ENCODE measurements around the gene ODF4.

ODF4 gene

DNA sequence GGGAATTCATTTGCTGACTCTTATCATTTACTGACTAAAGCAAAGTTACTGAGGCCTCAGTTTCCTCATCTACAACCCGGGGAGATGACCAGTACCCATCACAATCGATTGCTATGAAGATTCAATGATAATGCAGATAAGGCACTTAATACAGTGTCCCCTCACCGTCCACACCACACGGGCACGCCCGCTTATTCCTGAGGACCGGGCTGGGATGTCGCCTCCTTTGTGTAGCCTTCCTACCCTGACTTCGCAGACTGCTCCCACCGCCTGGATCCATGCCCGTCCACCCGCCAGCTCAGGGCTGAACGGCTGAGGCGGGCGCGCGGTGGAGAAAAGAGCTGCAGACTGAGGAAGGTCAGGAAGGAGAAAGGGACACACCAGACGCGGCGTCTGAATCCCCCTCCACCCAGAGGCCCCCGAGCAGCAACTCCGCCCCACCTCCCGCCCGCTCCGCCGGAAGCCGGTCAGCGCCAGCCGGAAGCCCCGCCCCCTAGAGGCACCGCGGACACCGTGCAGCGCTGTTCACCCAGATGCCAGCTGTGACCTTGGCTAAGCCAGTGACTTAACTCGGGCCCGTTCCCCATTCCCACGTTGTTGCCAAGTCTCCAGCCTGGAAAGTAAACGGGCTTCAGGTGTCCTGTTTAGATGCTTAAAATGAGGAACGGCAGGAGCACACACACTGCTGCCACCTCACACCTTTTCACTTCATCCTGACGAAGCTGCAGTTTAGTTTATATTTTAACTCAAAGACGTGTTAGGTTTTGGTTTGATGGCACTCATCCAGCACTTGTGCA, 36.8 kb downstream of the ODF4 start, which contains the start of gene KRABD2:
KRABD2 (minus strand) TSS at position 434 of the 797 bp plus-strand sequence.
- POLR2A ChIA-PET = interaction anchor here (0.6 to 2.6 kb wide), 20 partner anchors 8 to 409 kb away, joined by 3 to 13 read pairs (median 4); partner anchors contain the start of genes AURKB, CTC1, NDEL1 and PFAS
- CTCF ChIA-PET = interaction anchor here (0.5 to 2.9 kb wide), 23 partner anchors 9 to 1699 kb away, joined by 3 to 9 read pairs (median 4); no protein-coding TSS in a partner anchor
- peak within 1 kb of the TSS; percentile 69 for H3K4me3 ChIP-seq (ENCODE audit: low read depth, low read length)
- no peaks in the 10 kb centered on the region for H3K9me3 ChIP-seq (ENCODE audit: control insufficient read depth, insufficient read depth, low read depth, low read length)
- peak within 1 kb of the TSS; percentile 90 for H3K27ac ChIP-seq (ENCODE audit: extremely low read depth, low read depth, low read length)
- H3K4me1 ChIP-seq (ENCODE audit: control insufficient read depth, insufficient read depth, low read length) = peaks cover 16% of the 10 kb centered on the region
- H3K36me3 ChIP-seq (ENCODE audit: control insufficient read depth in 2 of 2, insufficient read depth in 1 of 2, low read length in 2 of 2) = peaks cover 55 to 58% of the 10 kb centered on the region in 2 experiments
- TF ChIP-seq ZNF571 (tag by site-specific recombination; IDR thresholded peaks at IDR 0.05) (no peak), ZNF248 (tag by site-specific recombination; IDR thresholded peaks at IDR 0.05) (no peak), ZFP3 (tag by site-specific recombination; IDR thresholded peaks at IDR 0.05; ENCODE audit: low read depth) (no peak), GLI2 (tag by site-specific recombination; IDR thresholded peaks at IDR 0.05; ENCODE audit: borderline replicate concordance, low read depth) (no peak), ZNF426 (tag by site-specific recombination; IDR thresholded peaks at IDR 0.05) (no peak), GLI4 (tag by site-specific recombination; IDR thresholded peaks at IDR 0.05) (no peak), ZNF473 (tag by site-specific recombination; IDR thresholded peaks at IDR 0.05) (no peak), HOXC10 (CRISPR knock-in tag; IDR thresholded peaks at IDR 0.05) (no peak), ZNF610 (tag by site-specific recombination; IDR thresholded peaks at IDR 0.05; ENCODE audit: borderline replicate concordance) (peak; percentile 20; the same call in 1 of the 2 replicates), ZNF544 (tag by site-specific recombination; IDR thresholded peaks at IDR 0.05) (no peak), ZNF239 (tag by site-specific recombination; IDR thresholded peaks at IDR 0.05) (no peak), ZNF24 (tag by site-specific recombination; IDR thresholded peaks at IDR 0.05) (peak; percentile 35), ZNF664 (tag by site-specific recombination; IDR thresholded peaks at IDR 0.05) (no peak), ZFP37 (tag by site-specific recombination; IDR thresholded peaks at IDR 0.05) (peak; percentile 84; the same call in 1 of the 2 replicates), BCL11B (tag by site-specific recombination; IDR thresholded peaks at IDR 0.05; ENCODE audit: low read depth) (peak; percentile 74), ZNF629 (tag by site-specific recombination; IDR thresholded peaks at IDR 0.05) (peak; percentile 66), ZNF514 (tag by site-specific recombination; IDR thresholded peaks at IDR 0.05) (no peak), ZNF266 (tag by site-specific recombination; IDR thresholded peaks at IDR 0.05; ENCODE audit: low read depth) (no peak), ZBTB20 (tag by site-specific recombination; IDR thresholded peaks at IDR 0.05) (peak; percentile 43; the same call in 1 of the 2 replicates)
- TF ChIP-seq, protein P1, sequence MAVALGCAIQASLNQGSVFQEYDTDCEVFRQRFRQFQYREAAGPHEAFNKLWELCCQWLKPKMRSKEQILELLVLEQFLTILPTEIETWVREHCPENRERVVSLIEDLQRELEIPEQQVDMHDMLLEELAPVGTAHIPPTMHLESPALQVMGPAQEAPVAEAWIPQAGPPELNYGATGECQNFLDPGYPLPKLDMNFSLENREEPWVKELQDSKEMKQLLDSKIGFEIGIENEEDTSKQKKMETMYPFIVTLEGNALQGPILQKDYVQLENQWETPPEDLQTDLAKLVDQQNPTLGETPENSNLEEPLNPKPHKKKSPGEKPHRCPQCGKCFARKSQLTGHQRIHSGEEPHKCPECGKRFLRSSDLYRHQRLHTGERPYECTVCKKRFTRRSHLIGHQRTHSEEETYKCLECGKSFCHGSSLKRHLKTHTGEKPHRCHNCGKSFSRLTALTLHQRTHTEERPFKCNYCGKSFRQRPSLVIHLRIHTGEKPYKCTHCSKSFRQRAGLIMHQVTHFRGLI (tag by site-specific recombination; IDR thresholded peaks at IDR 0.05) = peak; percentile 39; the same call in 1 of the 2 replicates
- TF ChIP-seq, protein P2, sequence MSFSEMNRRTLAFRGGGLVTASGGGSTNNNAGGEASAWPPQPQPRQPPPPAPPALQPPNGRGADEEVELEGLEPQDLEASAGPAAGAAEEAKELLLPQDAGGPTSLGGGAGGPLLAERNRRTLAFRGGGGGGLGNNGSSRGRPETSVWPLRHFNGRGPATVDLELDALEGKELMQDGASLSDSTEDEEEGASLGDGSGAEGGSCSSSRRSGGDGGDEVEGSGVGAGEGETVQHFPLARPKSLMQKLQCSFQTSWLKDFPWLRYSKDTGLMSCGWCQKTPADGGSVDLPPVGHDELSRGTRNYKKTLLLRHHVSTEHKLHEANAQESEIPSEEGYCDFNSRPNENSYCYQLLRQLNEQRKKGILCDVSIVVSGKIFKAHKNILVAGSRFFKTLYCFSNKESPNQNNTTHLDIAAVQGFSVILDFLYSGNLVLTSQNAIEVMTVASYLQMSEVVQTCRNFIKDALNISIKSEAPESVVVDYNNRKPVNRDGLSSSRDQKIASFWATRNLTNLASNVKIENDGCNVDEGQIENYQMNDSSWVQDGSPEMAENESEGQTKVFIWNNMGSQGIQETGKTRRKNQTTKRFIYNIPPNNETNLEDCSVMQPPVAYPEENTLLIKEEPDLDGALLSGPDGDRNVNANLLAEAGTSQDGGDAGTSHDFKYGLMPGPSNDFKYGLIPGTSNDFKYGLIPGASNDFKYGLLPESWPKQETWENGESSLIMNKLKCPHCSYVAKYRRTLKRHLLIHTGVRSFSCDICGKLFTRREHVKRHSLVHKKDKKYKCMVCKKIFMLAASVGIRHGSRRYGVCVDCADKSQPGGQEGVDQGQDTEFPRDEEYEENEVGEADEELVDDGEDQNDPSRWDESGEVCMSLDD (tag by site-specific recombination; IDR thresholded peaks at IDR 0.05) = no peak
- TF ChIP-seq, protein P3, sequence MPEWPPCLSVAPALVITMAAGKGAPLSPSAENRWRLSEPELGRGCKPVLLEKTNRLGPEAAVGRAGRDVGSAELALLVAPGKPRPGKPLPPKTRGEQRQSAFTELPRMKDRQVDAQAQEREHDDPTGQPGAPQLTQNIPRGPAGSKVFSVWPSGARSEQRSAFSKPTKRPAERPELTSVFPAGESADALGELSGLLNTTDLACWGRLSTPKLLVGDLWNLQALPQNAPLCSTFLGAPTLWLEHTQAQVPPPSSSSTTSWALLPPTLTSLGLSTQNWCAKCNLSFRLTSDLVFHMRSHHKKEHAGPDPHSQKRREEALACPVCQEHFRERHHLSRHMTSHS (tag by site-specific recombination; IDR thresholded peaks at IDR 0.05) = no peak
- TF ChIP-seq, protein P4, sequence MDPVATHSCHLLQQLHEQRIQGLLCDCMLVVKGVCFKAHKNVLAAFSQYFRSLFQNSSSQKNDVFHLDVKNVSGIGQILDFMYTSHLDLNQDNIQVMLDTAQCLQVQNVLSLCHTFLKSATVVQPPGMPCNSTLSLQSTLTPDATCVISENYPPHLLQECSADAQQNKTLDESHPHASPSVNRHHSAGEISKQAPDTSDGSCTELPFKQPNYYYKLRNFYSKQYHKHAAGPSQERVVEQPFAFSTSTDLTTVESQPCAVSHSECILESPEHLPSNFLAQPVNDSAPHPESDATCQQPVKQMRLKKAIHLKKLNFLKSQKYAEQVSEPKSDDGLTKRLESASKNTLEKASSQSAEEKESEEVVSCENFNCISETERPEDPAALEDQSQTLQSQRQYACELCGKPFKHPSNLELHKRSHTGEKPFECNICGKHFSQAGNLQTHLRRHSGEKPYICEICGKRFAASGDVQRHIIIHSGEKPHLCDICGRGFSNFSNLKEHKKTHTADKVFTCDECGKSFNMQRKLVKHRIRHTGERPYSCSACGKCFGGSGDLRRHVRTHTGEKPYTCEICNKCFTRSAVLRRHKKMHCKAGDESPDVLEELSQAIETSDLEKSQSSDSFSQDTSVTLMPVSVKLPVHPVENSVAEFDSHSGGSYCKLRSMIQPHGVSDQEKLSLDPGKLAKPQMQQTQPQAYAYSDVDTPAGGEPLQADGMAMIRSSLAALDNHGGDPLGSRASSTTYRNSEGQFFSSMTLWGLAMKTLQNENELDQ (tag by site-specific recombination; IDR thresholded peaks at IDR 0.05; ENCODE audit: low read depth) = no peak
- TF ChIP-seq, protein P5, sequence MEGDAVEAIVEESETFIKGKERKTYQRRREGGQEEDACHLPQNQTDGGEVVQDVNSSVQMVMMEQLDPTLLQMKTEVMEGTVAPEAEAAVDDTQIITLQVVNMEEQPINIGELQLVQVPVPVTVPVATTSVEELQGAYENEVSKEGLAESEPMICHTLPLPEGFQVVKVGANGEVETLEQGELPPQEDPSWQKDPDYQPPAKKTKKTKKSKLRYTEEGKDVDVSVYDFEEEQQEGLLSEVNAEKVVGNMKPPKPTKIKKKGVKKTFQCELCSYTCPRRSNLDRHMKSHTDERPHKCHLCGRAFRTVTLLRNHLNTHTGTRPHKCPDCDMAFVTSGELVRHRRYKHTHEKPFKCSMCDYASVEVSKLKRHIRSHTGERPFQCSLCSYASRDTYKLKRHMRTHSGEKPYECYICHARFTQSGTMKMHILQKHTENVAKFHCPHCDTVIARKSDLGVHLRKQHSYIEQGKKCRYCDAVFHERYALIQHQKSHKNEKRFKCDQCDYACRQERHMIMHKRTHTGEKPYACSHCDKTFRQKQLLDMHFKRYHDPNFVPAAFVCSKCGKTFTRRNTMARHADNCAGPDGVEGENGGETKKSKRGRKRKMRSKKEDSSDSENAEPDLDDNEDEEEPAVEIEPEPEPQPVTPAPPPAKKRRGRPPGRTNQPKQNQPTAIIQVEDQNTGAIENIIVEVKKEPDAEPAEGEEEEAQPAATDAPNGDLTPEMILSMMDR (tag by site-specific recombination; IDR thresholded peaks at IDR 0.05) = peak; percentile 96
- TF ChIP-seq, protein P6, sequence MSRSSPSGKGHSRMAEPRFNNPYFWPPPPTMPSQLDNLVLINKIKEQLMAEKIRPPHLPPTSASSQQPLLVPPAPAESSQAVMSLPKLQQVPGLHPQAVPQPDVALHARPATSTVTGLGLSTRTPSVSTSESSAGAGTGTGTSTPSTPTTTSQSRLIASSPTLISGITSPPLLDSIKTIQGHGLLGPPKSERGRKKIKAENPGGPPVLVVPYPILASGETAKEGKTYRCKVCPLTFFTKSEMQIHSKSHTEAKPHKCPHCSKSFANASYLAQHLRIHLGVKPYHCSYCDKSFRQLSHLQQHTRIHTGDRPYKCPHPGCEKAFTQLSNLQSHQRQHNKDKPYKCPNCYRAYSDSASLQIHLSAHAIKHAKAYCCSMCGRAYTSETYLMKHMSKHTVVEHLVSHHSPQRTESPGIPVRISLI (tag by site-specific recombination; IDR thresholded peaks at IDR 0.05) = no peak
- TF ChIP-seq, protein P7, sequence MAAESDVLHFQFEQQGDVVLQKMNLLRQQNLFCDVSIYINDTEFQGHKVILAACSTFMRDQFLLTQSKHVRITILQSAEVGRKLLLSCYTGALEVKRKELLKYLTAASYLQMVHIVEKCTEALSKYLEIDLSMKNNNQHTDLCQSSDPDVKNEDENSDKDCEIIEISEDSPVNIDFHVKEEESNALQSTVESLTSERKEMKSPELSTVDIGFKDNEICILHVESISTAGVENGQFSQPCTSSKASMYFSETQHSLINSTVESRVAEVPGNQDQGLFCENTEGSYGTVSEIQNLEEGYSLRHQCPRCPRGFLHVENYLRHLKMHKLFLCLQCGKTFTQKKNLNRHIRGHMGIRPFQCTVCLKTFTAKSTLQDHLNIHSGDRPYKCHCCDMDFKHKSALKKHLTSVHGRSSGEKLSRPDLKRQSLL (tag by site-specific recombination; IDR thresholded peaks at IDR 0.05) = no peak

Data from HEK293 (cell line).